ENCODE measurements around the gene RBMS3. TPM values are rescaled to one million over a fixed set of nuclear protein-coding genes. Genes with fewer than 3 reads are reported as not detected.
A peak's percentile ranks its signal among the peaks of the same experiment; 100 is the strongest.

RBMS3 gene
- total and polyA plus RNA-seq, 3 donors from 2014 or later, result 5.6 to 36.2 (median 19.7) TPM

DNA sequence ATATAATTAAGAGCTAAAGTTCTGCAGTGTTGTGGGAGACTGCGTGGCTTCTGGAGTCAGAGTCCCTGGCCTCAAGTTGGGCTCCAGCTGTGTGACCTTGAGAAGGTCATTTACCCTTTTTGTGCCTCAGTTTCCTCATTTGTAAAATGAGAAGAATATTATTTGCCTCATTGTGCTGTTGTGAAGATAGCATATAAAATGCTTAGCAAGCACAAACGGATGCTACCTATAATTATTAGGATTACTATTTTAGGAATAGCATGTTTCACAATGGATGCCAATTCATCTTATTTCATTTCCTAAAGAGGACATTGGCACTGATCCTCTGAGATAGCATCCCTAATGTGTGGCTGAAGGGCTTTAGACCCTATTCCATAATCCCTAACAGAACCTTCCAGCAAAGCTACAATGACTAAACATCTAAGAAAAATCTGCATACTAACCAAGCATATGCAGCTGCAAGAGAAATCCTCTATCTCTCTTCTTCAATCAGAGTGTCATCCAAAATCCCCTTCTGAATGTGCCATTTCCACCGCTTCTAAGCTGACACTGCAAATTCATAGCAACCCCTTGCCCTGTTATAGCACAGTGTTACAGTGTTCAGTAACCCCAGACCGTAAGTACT lies 148.3 kb downstream of the RBMS3 start:
- intact Hi-C loops (cut with DNase I; ENCODE audit: low total_unique reads), result no loop called here
- H3K27ac ChIP-seq, result peak overlapping the region in 1 of 2 donors; percentile 0
- H3K4me1 ChIP-seq, result peaks cover 4% of the 10 kb centered on the region
- no peaks in the 10 kb centered on the region for H3K27me3 ChIP-seq
- TF ChIP-seq POLR2A (IDR thresholded peaks at IDR 0.05) (no peak), CTCF (IDR thresholded peaks at IDR 0.05) (no peak)
- DNase-seq, result no peak
- H3K4me3 ChIP-seq, result no peak overlapping the region
- H3K9me3 ChIP-seq, result no peaks in the 10 kb centered on the region
- 56% methylated on average over 4 of the region's 4 CpGs for WGBS, 2 donors
- H3K36me3 ChIP-seq (ENCODE audit: low read depth, missing control alignments), result no peaks in the 10 kb centered on the region

GRCh38 chr3:29430558-29430971 lies 149.7 kb downstream of the RBMS3 start:
- intact Hi-C loops (cut with DNase I; ENCODE audit: low total_unique reads), result no loop called here
- no peak for DNase-seq
- WGBS, 2 donors, result 29 to 37% methylated on average over 1 of the region's 1 CpG
- Histone ChIP-seq H3K4me3 (no peak overlapping the region), H3K27ac (peak overlapping the region in 1 of 2 donors; percentile 56), H3K36me3 (ENCODE audit: low read depth, missing control alignments) (no peaks in the 10 kb centered on the region), H3K4me1 (peaks cover 4% of the 10 kb centered on the region), H3K9me3 (no peaks in the 10 kb centered on the region), H3K27me3 (no peaks in the 10 kb centered on the region)
- TF ChIP-seq POLR2A (IDR thresholded peaks at IDR 0.05) (no peak), CTCF (IDR thresholded peaks at IDR 0.05) (no peak)

GRCh38 chr3:29436612-29437323 lies 155.9 kb downstream of the RBMS3 start:
- Histone ChIP-seq H3K4me1 (no peaks in the 10 kb centered on the region), H3K4me3 (no peak overlapping the region), H3K27ac (no peak overlapping the region), H3K9me3 (no peaks in the 10 kb centered on the region), H3K36me3 (ENCODE audit: low read depth, missing control alignments) (no peaks in the 10 kb centered on the region), H3K27me3 (no peaks in the 10 kb centered on the region)
- TF ChIP-seq CTCF (IDR thresholded peaks at IDR 0.05) (no peak), POLR2A (IDR thresholded peaks at IDR 0.05) (no peak)
- intact Hi-C loops (cut with DNase I; ENCODE audit: low total_unique reads), result no loop called here
- no peak for DNase-seq

DNA sequence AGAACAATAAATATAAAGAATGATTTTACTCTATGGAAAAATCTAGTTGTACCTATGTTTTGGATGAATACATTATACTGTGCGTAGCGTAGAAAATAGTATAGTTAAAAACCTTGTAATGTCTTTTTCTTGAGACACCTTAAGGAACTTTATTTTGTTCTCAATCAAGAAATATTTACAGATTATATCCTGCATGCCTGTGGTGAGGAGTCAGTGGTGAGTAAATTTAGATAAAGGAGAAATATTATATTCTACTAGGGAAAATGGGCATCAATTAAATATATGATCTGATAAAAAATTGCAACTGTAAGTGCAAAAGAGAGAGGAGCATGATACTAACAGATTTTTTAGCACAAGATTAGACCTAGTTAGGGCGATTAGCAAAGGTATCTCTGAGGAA lies 157.7 kb downstream of the RBMS3 start:
- Histone ChIP-seq H3K27me3 (no peaks in the 10 kb centered on the region), H3K9me3 (no peaks in the 10 kb centered on the region), H3K4me1 (no peaks in the 10 kb centered on the region), H3K27ac (no peak overlapping the region), H3K4me3 (no peak overlapping the region), H3K36me3 (ENCODE audit: low read depth, missing control alignments) (no peaks in the 10 kb centered on the region)
- 85 to 95% methylated on average over 3 of the region's 3 CpGs for WGBS, 2 donors
- no peak for TF ChIP-seq CTCF (IDR thresholded peaks at IDR 0.05)
- no peak for TF ChIP-seq POLR2A (IDR thresholded peaks at IDR 0.05)
- intact Hi-C loops (cut with DNase I; ENCODE audit: low total_unique reads), result no loop called here
- DNase-seq, result no peak
